A549 (cell line): Measurements from ENCODE around the gene DAZL.

Experiments
- ESRRA ChIP-seq: fragments of 150-350 bp; IDR thresholded peaks from 2 replicates; pipeline ENCODE4 v1.6.1; 2014; ENCODE audit warnings: mild to moderate bottlenecking, low read length, borderline replicate concordance
- FOSL2 ChIP-seq, 2 experiments: fragments of 450-650 bp in 1 of 2; fragments of >200 bp in 1 of 2; sonication (Bioruptor Twin) in 1 of 2; formaldehyde crosslinking; IDR thresholded peaks; 2 replicates each; pipeline versions ENCODE4 v1.5.0 to v1.6.1; 2016 to 2020; ENCODE audit warnings: mild to moderate bottlenecking in 1 of 2, moderate library complexity in 1 of 2
- NR3C1 ChIP-seq: fragments of >200 bp; sonication (Bioruptor Twin); formaldehyde crosslinking; IDR thresholded peaks from 3 replicates; pipeline ENCODE4 v1.6.1; 2017
- POLR2A ChIP-seq: IDR thresholded peaks from 2 replicates; pipeline ENCODE4 v1.6.1; 2012; ENCODE audit warnings: mild to moderate bottlenecking, low read length
- TF ChIP-seq, protein P1 (sequence below): fragments of >200 bp; sonication (Bioruptor Twin); formaldehyde crosslinking; IDR thresholded peaks from 3 replicates; pipeline ENCODE4 v1.5.1; 2016

DNA sequence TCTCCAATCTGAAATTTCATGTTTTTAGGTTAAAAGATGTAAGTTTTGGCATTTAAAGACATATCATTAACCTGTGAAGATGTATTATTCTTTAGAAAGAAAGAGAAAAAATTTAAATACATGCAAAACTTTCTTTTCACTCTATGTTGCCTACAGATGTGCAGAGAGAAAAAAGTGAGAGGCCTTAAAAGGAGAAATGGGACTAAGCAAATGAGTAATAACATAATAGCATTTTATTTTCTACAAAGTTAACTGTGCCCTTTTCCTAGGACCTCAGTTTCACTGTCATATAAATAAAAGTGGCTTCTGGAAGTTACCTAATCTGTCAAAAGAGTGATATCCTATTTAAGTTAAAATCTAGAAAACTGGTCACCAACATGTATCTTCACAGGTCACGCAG lies 16.1 kb downstream of the DAZL start:
- TF ChIP-seq, protein P1, sequence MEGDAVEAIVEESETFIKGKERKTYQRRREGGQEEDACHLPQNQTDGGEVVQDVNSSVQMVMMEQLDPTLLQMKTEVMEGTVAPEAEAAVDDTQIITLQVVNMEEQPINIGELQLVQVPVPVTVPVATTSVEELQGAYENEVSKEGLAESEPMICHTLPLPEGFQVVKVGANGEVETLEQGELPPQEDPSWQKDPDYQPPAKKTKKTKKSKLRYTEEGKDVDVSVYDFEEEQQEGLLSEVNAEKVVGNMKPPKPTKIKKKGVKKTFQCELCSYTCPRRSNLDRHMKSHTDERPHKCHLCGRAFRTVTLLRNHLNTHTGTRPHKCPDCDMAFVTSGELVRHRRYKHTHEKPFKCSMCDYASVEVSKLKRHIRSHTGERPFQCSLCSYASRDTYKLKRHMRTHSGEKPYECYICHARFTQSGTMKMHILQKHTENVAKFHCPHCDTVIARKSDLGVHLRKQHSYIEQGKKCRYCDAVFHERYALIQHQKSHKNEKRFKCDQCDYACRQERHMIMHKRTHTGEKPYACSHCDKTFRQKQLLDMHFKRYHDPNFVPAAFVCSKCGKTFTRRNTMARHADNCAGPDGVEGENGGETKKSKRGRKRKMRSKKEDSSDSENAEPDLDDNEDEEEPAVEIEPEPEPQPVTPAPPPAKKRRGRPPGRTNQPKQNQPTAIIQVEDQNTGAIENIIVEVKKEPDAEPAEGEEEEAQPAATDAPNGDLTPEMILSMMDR: no peak
- TF ChIP-seq POLR2A: no peak
- TF ChIP-seq FOSL2 (IDR thresholded peaks at IDR 0.05): no peak
- no peak for TF ChIP-seq FOSL2 (CRISPR knock-in tag; IDR thresholded peaks at IDR 0.05)
- TF ChIP-seq NR3C1: no peak
- no peak for TF ChIP-seq ESRRA
